CD14-positive monocyte (primary cell): ENCODE data around the gene PGBD1. TPM values are rescaled to one million over a fixed set of nuclear protein-coding genes. Genes with fewer than 3 reads are reported as not detected.

Experiments used
- DNase-seq, 3 donors: peaks; one replicate each; pipeline ENCODE4 v3.0.0-alpha.2; 2011 to 2022
- H2AFZ ChIP-seq: 2 replicates; pipeline ENCODE4 v1.6.0; 2012; ENCODE audit warnings: mild to moderate bottlenecking, low read depth, low read length, inconsistent platforms; ENCODE audit not compliant: insufficient read depth, poor library complexity, severe bottlenecking
- H3K27ac ChIP-seq, 2 donors: 1 replicate in 1 of 2; 2 replicates in 1 of 2; pipeline ENCODE4 v1.5.1; 2012 to 2013; ENCODE audit warnings: low read length in 2 of 2, control low read depth in 1 of 2, inconsistent platforms in 1 of 2, low read depth in 1 of 2, mild to moderate bottlenecking in 1 of 2
- H3K27me3 ChIP-seq, 2 donors: one replicate each; pipeline versions ENCODE4 v1.6.0 to v1.6.1; 2011 to 2013; ENCODE audit warnings: low read length in 2 of 2; ENCODE audit not compliant: control insufficient read depth in 2 of 2, insufficient read depth in 2 of 2
- H3K36me3 ChIP-seq, 2 donors: replicated peaks in 1 of 2; 1 replicate in 1 of 2; 2 replicates in 1 of 2; pipeline versions ENCODE4 v1.5.1 to v1.6.1; 2012 to 2013; ENCODE audit warnings: low read length in 2 of 2, control low read depth in 1 of 2, inconsistent platforms in 1 of 2, mild to moderate bottlenecking in 1 of 2; ENCODE audit not compliant: insufficient read depth in 2 of 2, control insufficient read depth in 1 of 2
- H3K4me1 ChIP-seq, 2 donors: 1 replicate in 1 of 2; 2 replicates in 1 of 2; pipeline versions ENCODE4 v1.5.1 to v1.6.1; 2012 to 2013; ENCODE audit warnings: low read length in 2 of 2, control low read depth in 1 of 2, inconsistent platforms in 1 of 2, mild to moderate bottlenecking in 1 of 2, moderate library complexity in 1 of 2; ENCODE audit not compliant: insufficient read depth in 2 of 2, control insufficient read depth in 1 of 2
- H3K4me2 ChIP-seq: replicated peaks from 2 replicates; pipeline ENCODE3; 2012; ENCODE audit warnings: low read length, moderate library complexity, mild to moderate bottlenecking; ENCODE audit not compliant: poor library complexity, severe bottlenecking; ENCODE audit errors: extremely low read depth
- H3K4me3 ChIP-seq, 3 experiments: fragments of 200-600 bp in 1 of 3; sonication (generic) in 1 of 3; replicated peaks in 1 of 3; 1 replicate in 2 of 3; 2 replicates in 1 of 3; pipeline ENCODE4 v1.5.1; 2011 to 2013; ENCODE audit warnings: low read length in 3 of 3, mild to moderate bottlenecking in 3 of 3, control low read depth in 2 of 3, low read depth in 2 of 3, inconsistent platforms in 1 of 3, moderate library complexity in 1 of 3
- H3K79me2 ChIP-seq: 2 replicates; pipeline ENCODE4 v1.6.0; 2012; ENCODE audit warnings: mild to moderate bottlenecking, control low read depth, inconsistent platforms, low read length, moderate library complexity; ENCODE audit not compliant: insufficient read depth
- H3K9ac ChIP-seq: 2 replicates; pipeline ENCODE4 v1.6.0; 2017; ENCODE audit warnings: low read length, mild to moderate bottlenecking; ENCODE audit not compliant: insufficient read depth, poor library complexity, severe bottlenecking
- H3K9me3 ChIP-seq, 2 donors: replicated peaks in 1 of 2; 1 replicate in 1 of 2; 2 replicates in 1 of 2; pipeline versions ENCODE4 v1.5.1 to v1.6.1; 2012 to 2013; ENCODE audit warnings: low read length in 2 of 2, control low read depth in 1 of 2; ENCODE audit not compliant: control insufficient read depth in 1 of 2, insufficient read depth in 1 of 2
- H4K20me1 ChIP-seq: 2 replicates; pipeline ENCODE4 v1.6.0; 2012; ENCODE audit warnings: mild to moderate bottlenecking, low read length, control low read depth, moderate library complexity; ENCODE audit not compliant: insufficient read depth
- H3K27ac Mint-ChIP-seq, 7 donors: one replicate each; pipeline ENCODE4 v1.8.0; 2020; ENCODE audit warnings: mild to moderate bottlenecking in 7 of 7, mixed read lengths in 7 of 7, moderate library complexity in 6 of 7, inconsistent platforms in 2 of 7
- H3K27me3 Mint-ChIP-seq, 3 donors: one replicate each; pipeline ENCODE4 v1.8.0; 2021 to 2022; ENCODE audit warnings: low read depth in 3 of 3, mild to moderate bottlenecking in 3 of 3, mixed read lengths in 3 of 3, moderate library complexity in 3 of 3, inconsistent platforms in 1 of 3
- H3K36me3 Mint-ChIP-seq, 2 donors: one replicate each; pipeline ENCODE4 v1.8.0; 2020; ENCODE audit warnings: mixed read lengths in 2 of 2, inconsistent platforms in 1 of 2, mild to moderate bottlenecking in 1 of 2
- H3K4me1 Mint-ChIP-seq: one replicate; pipeline ENCODE4 v1.8.0; 2020; ENCODE audit warnings: mild to moderate bottlenecking, mixed read lengths
- H3K4me3 Mint-ChIP-seq, 2 donors: one replicate each; pipeline ENCODE4 v1.8.0; 2020; ENCODE audit warnings: mild to moderate bottlenecking in 2 of 2, mixed read lengths in 2 of 2, moderate library complexity in 1 of 2
- H3K9me3 Mint-ChIP-seq, 7 donors: one replicate each; pipeline ENCODE4 v1.8.0; 2020 to 2022; ENCODE audit warnings: mixed read lengths in 7 of 7, mild to moderate bottlenecking in 6 of 7, moderate library complexity in 6 of 7, inconsistent platforms in 2 of 7
- CTCF ChIP-seq: fragments of 200-600 bp; IDR thresholded peaks from one replicate; pipeline ENCODE4 v1.8.0; 2022; ENCODE audit warnings: antibody characterized with exemption, mild to moderate bottlenecking
- WGBS: methylation state at CpG from one replicate; pipeline ENCODE4 v1.1.5; 2013; ENCODE audit warnings: missing lambda C conversion rate; ENCODE audit not compliant: insufficient coverage; 5-methylcytosine and 5-hydroxymethylcytosine counted together
- intact Hi-C, 2 donors: fragments of 100-400 bp; cut with micrococcal nuclease; formaldehyde crosslinking; loops; one replicate each; pipeline versions ENCODE4 v1.15.0 to v1.15.1; 2023
- polyA plus RNA-seq, 3 donors: library from polyadenylated mRNA; depleted of rRNA in 1 of 3; unstranded in 2 of 3; stranded (reverse) in 1 of 3; fragments of 300-500 nt in 2 of 3; fragments of >200 nt in 1 of 3; fragmentation: Illumina TruSeq in 2 of 3; gene quantifications; 1 replicate in 2 of 3; 2 replicates in 1 of 3; pipeline ENCODE4 v1.2.3, GENCODE V29; 2012 to 2021

Gene PGBD1
- polyA plus RNA-seq, 3 donors = 0.15 to 0.36 (median 0.17) TPM

GRCh38 chr6:28326371-28326948 lies 45.1 kb downstream of the PGBD1 start:
- H3K4me1 ChIP-seq = no peaks in the 10 kb centered on the region
- H3K27me3 Mint-ChIP-seq = no peaks in the 10 kb centered on the region
- H3K4me3 Mint-ChIP-seq = no peak overlapping the region
- H3K36me3 Mint-ChIP-seq = peaks cover 10 to 11% of the 10 kb centered on the region in 2 donors
- DNase-seq = no peak
- intact Hi-C loops = no loop called here
- no peaks in the 10 kb centered on the region for H3K4me1 Mint-ChIP-seq
- TF ChIP-seq CTCF = no peak
- H3K27ac Mint-ChIP-seq = no peak overlapping the region
- no peaks in the 10 kb centered on the region for H3K79me2 ChIP-seq
- 100% methylated on average over 3 of the region's 7 CpGs for WGBS
- peaks cover 22 to 41% (median 35%) of the 10 kb centered on the region in 7 donors for H3K9me3 Mint-ChIP-seq
- H3K9ac ChIP-seq = no peak overlapping the region
- no peaks in the 10 kb centered on the region for H4K20me1 ChIP-seq
- H3K27ac ChIP-seq = no peak overlapping the region
- H2AFZ ChIP-seq = no peak overlapping the region
- H3K4me3 ChIP-seq = peak overlapping the region in 1 of 3 experiments; percentile 8
- no peaks in the 10 kb centered on the region for H3K27me3 ChIP-seq
- no peak overlapping the region for H3K4me2 ChIP-seq
- H3K9me3 ChIP-seq = peaks cover 26 to 29% of the 10 kb centered on the region in 2 donors
- peaks cover 0 to 14% of the 10 kb centered on the region in 2 donors for H3K36me3 ChIP-seq

DNA sequence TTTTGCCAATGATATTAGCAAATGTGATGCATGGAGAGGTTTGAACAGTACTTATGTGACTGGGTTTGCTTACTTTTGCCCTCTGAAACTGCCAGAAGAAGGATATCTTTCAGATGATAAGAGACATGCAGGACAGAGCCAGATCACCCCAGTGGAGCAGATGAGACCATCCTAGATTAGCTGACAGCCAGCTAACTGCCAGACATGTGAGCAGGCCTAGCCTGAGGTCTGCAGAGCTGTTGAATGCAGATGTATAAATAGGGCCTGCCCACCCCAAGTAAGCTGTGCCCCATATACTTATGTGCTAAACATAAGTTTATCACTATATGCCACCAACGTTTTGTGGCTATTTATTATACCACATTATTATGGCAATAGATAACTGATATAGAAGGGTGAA lies 48.7 kb downstream of the PGBD1 start:
- Mint-ChIP-seq H3K27ac (no peak overlapping the region), H3K9me3 (peaks cover 22 to 39% (median 33%) of the 10 kb centered on the region in 7 donors), H3K27me3 (no peaks in the 10 kb centered on the region), H3K4me1 (peaks cover 5% of the 10 kb centered on the region), H3K4me3 (no peak overlapping the region), H3K36me3 (peaks cover 10 to 11% of the 10 kb centered on the region in 2 donors)
- H3K4me1 ChIP-seq = peaks cover 3% of the 10 kb centered on the region in 2 donors
- H3K4me2 ChIP-seq = no peak overlapping the region
- no peaks in the 10 kb centered on the region for H3K27me3 ChIP-seq
- no CpG with 5 or more reads among the region's 1 CpG for WGBS
- no peak overlapping the region for H3K27ac ChIP-seq
- intact Hi-C loops = loop anchor here (10.0 kb wide), 3 partner anchors 65 to 1195 kb away; partner anchors contain the start of genes ZNF165 (in 1 of the 2) and ZSCAN26 (in 1 of the 2)
- no peak overlapping the region for H3K4me3 ChIP-seq
- H3K9me3 ChIP-seq = peaks cover 26 to 29% of the 10 kb centered on the region in 2 donors
- TF ChIP-seq CTCF = no peak
- H3K79me2 ChIP-seq = no peaks in the 10 kb centered on the region
- H4K20me1 ChIP-seq = no peaks in the 10 kb centered on the region
- H2AFZ ChIP-seq = no peak overlapping the region
- DNase-seq = no peak
- peaks cover 0 to 14% of the 10 kb centered on the region in 2 donors for H3K36me3 ChIP-seq
- no peak overlapping the region for H3K9ac ChIP-seq
